Endothelial cell (in vitro differentiated cells): ENCODE data around the gene HAPLN1. TPM values are rescaled to one million over a fixed set of nuclear protein-coding genes. Genes with fewer than 3 reads are reported as not detected.
"Not testable (repeated sequence)": the region's sequence is repeated elsewhere in the genome, so short reads cannot be mapped to it uniquely, and the experiment has no call there.

Experiments used
- DNase-seq: peaks from one replicate; pipeline ENCODE4 v3.0.0; 2021; ENCODE audit warnings: low spot score
- H3K27ac Mint-ChIP-seq: one replicate; pipeline ENCODE4 v1.8.0; 2021; ENCODE audit warnings: mixed read lengths, inconsistent platforms; ENCODE audit not compliant: unreplicated experiment
- H3K27me3 Mint-ChIP-seq: one replicate; pipeline ENCODE4 v1.8.0; 2021; ENCODE audit warnings: mild to moderate bottlenecking, moderate library complexity, mixed read lengths, inconsistent platforms; ENCODE audit not compliant: unreplicated experiment
- H3K36me3 Mint-ChIP-seq: one replicate; pipeline ENCODE4 v1.8.0; 2021; ENCODE audit warnings: mild to moderate bottlenecking, low read depth, mixed read lengths, inconsistent platforms; ENCODE audit not compliant: unreplicated experiment
- H3K4me1 Mint-ChIP-seq: one replicate; pipeline ENCODE4 v1.8.0; 2021; ENCODE audit warnings: mild to moderate bottlenecking, mixed read lengths, inconsistent platforms; ENCODE audit not compliant: unreplicated experiment
- H3K4me3 Mint-ChIP-seq: one replicate; pipeline ENCODE4 v1.8.0; 2021; ENCODE audit warnings: mild to moderate bottlenecking, mixed read lengths, inconsistent platforms; ENCODE audit not compliant: unreplicated experiment
- H3K9me3 Mint-ChIP-seq: one replicate; pipeline ENCODE4 v1.8.0; 2021; ENCODE audit warnings: mixed read lengths, inconsistent platforms; ENCODE audit not compliant: unreplicated experiment
- total RNA-seq: library from RNA; stranded (reverse); fragmentation: NEBNext Ultra II Directional; extraction: Animal tissue kit (Norgen Biotek cat#: 25700); gene quantifications from one replicate; pipeline ENCODE4 v1.2.1, GENCODE V29; 2021; ENCODE audit not compliant: unreplicated experiment
- TF ChIP-seq, protein P1 (sequence below): fragments of 200-600 bp; sonication (generic); IDR thresholded peaks from one replicate; pipeline ENCODE4 v1.5.0; 2021; ENCODE audit warnings: antibody characterized with exemption; ENCODE audit not compliant: unreplicated experiment

HAPLN1 gene
- total RNA-seq, 1 donor from 2014 or later = 42.1 TPM

DNA sequence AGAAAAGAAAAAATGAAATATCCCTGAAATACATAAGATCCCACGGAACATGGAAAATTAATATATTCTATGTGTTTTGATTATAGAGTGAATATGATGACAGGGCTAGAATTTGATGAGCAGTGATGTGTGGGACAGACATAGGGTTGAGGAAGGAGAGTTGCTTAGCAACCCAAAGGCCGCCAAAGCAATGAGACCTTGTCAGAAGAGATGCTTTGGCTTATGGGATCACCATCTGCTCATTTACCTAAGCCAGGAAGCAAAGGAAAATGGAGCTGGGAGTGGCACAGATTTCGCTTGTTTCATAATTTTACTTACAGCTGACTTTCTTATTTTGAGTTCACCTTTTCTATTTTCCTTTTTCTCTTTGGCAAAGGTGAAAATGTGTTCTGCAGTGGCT lies 20.9 kb upstream of the HAPLN1 start:
- no peak overlapping the region for H3K4me3 Mint-ChIP-seq
- TF ChIP-seq, protein P1, sequence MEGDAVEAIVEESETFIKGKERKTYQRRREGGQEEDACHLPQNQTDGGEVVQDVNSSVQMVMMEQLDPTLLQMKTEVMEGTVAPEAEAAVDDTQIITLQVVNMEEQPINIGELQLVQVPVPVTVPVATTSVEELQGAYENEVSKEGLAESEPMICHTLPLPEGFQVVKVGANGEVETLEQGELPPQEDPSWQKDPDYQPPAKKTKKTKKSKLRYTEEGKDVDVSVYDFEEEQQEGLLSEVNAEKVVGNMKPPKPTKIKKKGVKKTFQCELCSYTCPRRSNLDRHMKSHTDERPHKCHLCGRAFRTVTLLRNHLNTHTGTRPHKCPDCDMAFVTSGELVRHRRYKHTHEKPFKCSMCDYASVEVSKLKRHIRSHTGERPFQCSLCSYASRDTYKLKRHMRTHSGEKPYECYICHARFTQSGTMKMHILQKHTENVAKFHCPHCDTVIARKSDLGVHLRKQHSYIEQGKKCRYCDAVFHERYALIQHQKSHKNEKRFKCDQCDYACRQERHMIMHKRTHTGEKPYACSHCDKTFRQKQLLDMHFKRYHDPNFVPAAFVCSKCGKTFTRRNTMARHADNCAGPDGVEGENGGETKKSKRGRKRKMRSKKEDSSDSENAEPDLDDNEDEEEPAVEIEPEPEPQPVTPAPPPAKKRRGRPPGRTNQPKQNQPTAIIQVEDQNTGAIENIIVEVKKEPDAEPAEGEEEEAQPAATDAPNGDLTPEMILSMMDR = no peak
- H3K4me1 Mint-ChIP-seq = no peaks in the 10 kb centered on the region
- DNase-seq = no peak
- H3K27ac Mint-ChIP-seq = no peak overlapping the region
- H3K27me3 Mint-ChIP-seq = peaks cover 3% of the 10 kb centered on the region
- no peaks in the 10 kb centered on the region for H3K9me3 Mint-ChIP-seq
- H3K36me3 Mint-ChIP-seq = peaks cover 4% of the 10 kb centered on the region

DNA sequence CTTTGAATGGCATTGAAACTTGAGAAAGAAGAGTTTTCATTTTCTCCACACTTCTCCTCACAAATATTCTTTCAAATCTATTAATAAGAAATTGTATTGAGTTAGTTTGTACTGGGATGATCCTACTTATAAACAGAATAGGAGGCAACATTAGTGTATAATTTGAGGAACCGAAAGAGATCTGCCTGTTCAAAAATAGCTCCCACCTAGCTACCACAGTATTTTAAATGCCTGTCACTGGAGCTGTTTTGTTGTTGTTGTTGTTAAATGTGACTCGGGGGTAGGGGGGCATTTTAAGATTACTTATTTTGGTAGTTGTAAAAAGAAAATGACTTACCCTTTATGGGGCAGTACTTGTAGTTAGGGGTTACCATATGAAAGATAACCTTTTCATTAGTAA lies 20.1 kb upstream of the HAPLN1 start:
- DNase-seq = no peak
- Mint-ChIP-seq H3K4me3 (no peak overlapping the region), H3K4me1 (no peaks in the 10 kb centered on the region), H3K9me3 (no peaks in the 10 kb centered on the region), H3K27ac (no peak overlapping the region), H3K27me3 (peaks cover 3% of the 10 kb centered on the region), H3K36me3 (peaks cover 4% of the 10 kb centered on the region)
- TF ChIP-seq, protein P1 = no peak

DNA sequence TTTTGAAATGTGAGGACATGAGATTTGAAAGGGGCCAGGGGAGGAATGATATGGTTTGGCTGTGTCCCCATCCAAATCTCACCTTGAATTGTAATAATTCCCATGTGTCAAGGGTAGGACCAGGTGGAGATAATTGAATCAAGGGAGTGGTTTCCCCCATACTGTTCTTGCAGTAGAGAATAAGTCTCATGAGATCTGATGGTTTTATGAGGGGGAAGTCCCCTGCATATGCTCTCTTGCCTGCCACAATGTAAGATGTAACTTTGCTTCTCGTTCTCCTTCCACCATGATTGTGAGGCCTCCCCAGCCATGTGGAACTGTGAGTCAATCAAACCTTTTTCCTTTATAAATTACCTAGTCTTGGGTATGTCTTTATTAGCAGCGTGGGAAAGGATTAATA lies 15.5 kb upstream of the HAPLN1 start:
- H3K27ac Mint-ChIP-seq, H3K36me3 Mint-ChIP-seq, H3K9me3 Mint-ChIP-seq, DNase-seq, H3K27me3 Mint-ChIP-seq, H3K4me3 Mint-ChIP-seq, H3K4me1 Mint-ChIP-seq: not testable (repeated sequence)

DNA sequence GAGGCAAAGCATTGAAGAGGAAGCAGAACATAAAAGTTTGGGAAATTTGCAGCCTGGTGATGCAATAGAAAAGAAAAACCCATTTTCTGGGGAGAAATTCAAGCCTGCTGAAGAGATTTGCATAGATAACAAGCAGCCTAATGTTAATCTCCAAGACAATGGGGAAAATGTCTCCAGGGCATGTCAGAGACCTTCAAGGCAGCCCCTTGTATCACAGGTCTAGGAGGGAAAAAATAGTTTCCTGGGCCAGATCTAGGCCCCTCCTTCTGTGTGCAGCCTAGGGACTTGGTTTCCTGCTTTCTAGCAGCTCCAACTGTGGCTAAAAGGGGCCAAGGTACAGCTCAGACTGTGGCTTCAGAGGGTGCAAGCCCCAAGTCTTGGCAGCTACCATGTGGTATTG lies 14.4 kb upstream of the HAPLN1 start:
- H3K27ac Mint-ChIP-seq, H3K4me1 Mint-ChIP-seq, H3K27me3 Mint-ChIP-seq, H3K36me3 Mint-ChIP-seq, H3K4me3 Mint-ChIP-seq, H3K9me3 Mint-ChIP-seq, DNase-seq: not testable (repeated sequence)

DNA sequence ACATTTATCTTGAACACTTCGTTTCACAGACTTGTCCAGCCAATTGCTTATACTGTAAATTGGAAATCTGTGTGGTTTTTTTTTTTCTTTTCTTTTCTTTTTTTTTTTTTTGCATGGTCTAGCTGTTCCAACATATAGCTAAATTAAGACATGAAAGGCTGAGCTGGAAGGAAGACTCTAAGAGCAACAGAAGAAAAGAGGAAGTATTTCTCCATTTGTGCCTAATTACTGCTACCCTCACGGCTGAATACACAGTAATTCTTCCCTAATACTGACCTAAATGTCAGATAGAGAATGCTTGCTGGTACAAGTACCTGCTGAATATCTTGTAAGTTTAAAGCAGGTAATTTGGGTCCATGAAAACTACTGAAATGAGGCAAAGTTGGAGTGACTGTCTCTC lies 11.0 kb upstream of the HAPLN1 start:
- Mint-ChIP-seq H3K9me3 (peaks cover 4% of the 10 kb centered on the region), H3K27ac (no peak overlapping the region), H3K36me3 (no peaks in the 10 kb centered on the region), H3K27me3 (no peaks in the 10 kb centered on the region), H3K4me1 (no peaks in the 10 kb centered on the region), H3K4me3 (no peak overlapping the region)
- TF ChIP-seq, protein P1 = no peak
- DNase-seq = no peak

DNA sequence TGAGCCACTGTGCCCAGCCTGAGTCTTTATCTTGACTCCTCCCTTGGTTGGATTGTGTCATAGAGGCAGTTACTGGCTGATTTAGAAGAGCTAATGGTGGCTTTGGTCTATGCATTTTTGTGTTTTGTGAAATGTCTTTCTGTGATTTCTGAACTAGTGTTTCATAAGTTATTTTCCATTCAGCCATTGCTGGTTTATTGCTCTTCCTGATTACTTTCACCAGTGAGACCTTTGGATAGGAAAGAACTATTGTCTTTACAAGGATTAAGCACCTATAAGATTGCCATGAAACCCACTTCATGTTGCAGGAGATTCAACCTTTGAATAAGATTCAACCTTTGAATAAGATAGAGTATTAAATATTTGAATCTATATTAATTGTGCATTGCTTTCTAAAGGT lies 8.7 kb upstream of the HAPLN1 start:
- no peak overlapping the region for H3K27ac Mint-ChIP-seq
- TF ChIP-seq, protein P1 = no peak
- peaks cover 4% of the 10 kb centered on the region for H3K9me3 Mint-ChIP-seq
- no peak overlapping the region for H3K4me3 Mint-ChIP-seq
- DNase-seq = no peak
- peaks cover 9% of the 10 kb centered on the region for H3K4me1 Mint-ChIP-seq
- H3K36me3 Mint-ChIP-seq = no peaks in the 10 kb centered on the region
- no peaks in the 10 kb centered on the region for H3K27me3 Mint-ChIP-seq
